ENCODE measurements around the gene KRT86. TPM values are rescaled to one million over a fixed set of nuclear protein-coding genes. Genes with fewer than 3 reads are reported as not detected.
"Not testable (repeated sequence)": the region's sequence is repeated elsewhere in the genome, so short reads cannot be mapped to it uniquely, and the experiment has no call there.

KRT86 gene
- total and polyA plus RNA-seq, 2 of the 8 experiments (the other 6 are each of a cell fraction or from before 2014, with no cell fraction given), result 0.12 TPM; not detected in 1

- TF ChIP-seq CTCF (IDR thresholded peaks at IDR 0.05; ENCODE audit: control extremely low read depth in 1 of 3, insufficient read depth in 1 of 3, low read depth in 1 of 3, low read length in 3 of 3), result peak; percentile 68 to 80 (median 70)
- peak; percentile 27 to 49; a peak in 3 of 4 replicates for TF ChIP-seq RAD21 (IDR thresholded peaks at IDR 0.05 in 1 of 2, conservative IDR thresholded peaks at IDR 0.05 in 1 of 2; ENCODE audit: low read depth in 2 of 2, low read length in 2 of 2)
- H3K4me2 ChIP-seq (ENCODE audit: insufficient read depth in 1 of 2, low read depth in 2 of 2, low read length in 2 of 2); H3K36me3 ChIP-seq (ENCODE audit: control insufficient read depth in 2 of 4, insufficient read depth in 4 of 4, low read length in 3 of 4); H3K14ac ChIP-seq (ENCODE audit: insufficient read length); H3K56ac ChIP-seq (replicated peaks; ENCODE audit: insufficient read length, low read depth, low read length); H3K79me2 ChIP-seq (ENCODE audit: control insufficient read depth in 1 of 2, insufficient read depth in 2 of 2, low read length in 2 of 2); H2AK5ac ChIP-seq (ENCODE audit: low read depth, low read length); H4K5ac ChIP-seq (ENCODE audit: insufficient read length, low read depth, low read length); POLR2A ChIA-PET (ENCODE audit: partially characterized antibody); H3K9ac ChIP-seq (replicated peaks in 1 of 4; ENCODE audit: extremely low read depth in 1 of 4, low read depth in 3 of 4, low read length in 3 of 4); H2BK5ac ChIP-seq (ENCODE audit: low read depth, low read length); H2BK12ac ChIP-seq (ENCODE audit: low read depth, low read length); H4K91ac ChIP-seq (replicated peaks; ENCODE audit: insufficient read length, low read length); H3K79me1 ChIP-seq (ENCODE audit: low read depth, low read length); FAIRE-seq; H3K9me3 ChIP-seq (ENCODE audit: insufficient read depth in 2 of 2, low read depth in 1 of 2, low read length in 1 of 2); H2AFZ ChIP-seq (ENCODE audit: low read length); H3K4me3 ChIP-seq (ENCODE audit: extremely low read depth in 1 of 4, insufficient read depth in 2 of 4, low read depth in 3 of 4, low read length in 4 of 4); H2BK20ac ChIP-seq (ENCODE audit: low read length); H4K20me1 ChIP-seq (replicated peaks in 1 of 2; ENCODE audit: control insufficient read depth in 1 of 2, insufficient read depth in 2 of 2, low read length in 2 of 2); H3K18ac ChIP-seq (ENCODE audit: extremely low read depth, low read length); H3K23me2 ChIP-seq (ENCODE audit: low read depth, low read length); H2BK120ac ChIP-seq (replicated peaks; ENCODE audit: low read depth, low read length); H3K4ac ChIP-seq (replicated peaks; ENCODE audit: insufficient read length, low read depth, low read length); H4K8ac ChIP-seq (ENCODE audit: extremely low read depth, insufficient read depth, low read length); H2BK15ac ChIP-seq (ENCODE audit: low read length); H3K4me1 ChIP-seq (replicated peaks in 1 of 4; ENCODE audit: control insufficient read depth in 3 of 4, insufficient read depth in 4 of 4, low read length in 3 of 4); H3K27me3 ChIP-seq (replicated peaks in 1 of 4; ENCODE audit: control insufficient read depth in 3 of 4, extremely low read depth in 1 of 4, insufficient read depth in 3 of 4, low read length in 3 of 4); H3K27ac ChIP-seq (ENCODE audit: low read depth, low read length); H3K23ac ChIP-seq (ENCODE audit: insufficient read length): not testable (repeated sequence)
- peak; percentile 29 to 81 for DNase-seq (ENCODE audit: low read depth in 1 of 2, low spot score in 2 of 2)
- CTCF ChIA-PET (ENCODE audit: partially characterized antibody), result interaction anchor here (0.7 to 19.8 kb wide), 30 partner anchors 5 to 582 kb away, joined by 3 to 353 read pairs (median 4); partner anchors contain the start of genes KRT83 and KRT85
- 30% methylated on average over 6 of the region's 9 CpGs; no CpG with 5 or more reads in 1 of the 2 experiments for WGBS, 2 experiments (ENCODE audit: extremely low coverage in 1 of 2, insufficient coverage in 1 of 2, insufficient read length in 1 of 2, insufficient replicate concordance in 2 of 2, low coverage in 1 of 2, low lambda C conversion rate in 2 of 2, missing lambda C conversion rate in 1 of 2)
Observed at GRCh38 chr12:52315721-52316120, 41.3 kb downstream of the KRT86 start.
